Liver (tissue), 9 donors: ENCODE results near the gene DST. TPM values are rescaled to one million over a fixed set of nuclear protein-coding genes. Genes with fewer than 3 reads are reported as not detected.
A peak's percentile ranks its signal among the peaks of the same experiment; 100 is the strongest.

Experiments used
- DNase-seq: peaks from one replicate; pipeline ENCODE4 v3.0.0-alpha.2; 2017; ENCODE audit warnings: low spot score
- H3K27ac ChIP-seq, 2 donors: one replicate each; pipeline ENCODE4 v1.7.0; 2013; ENCODE audit warnings: inconsistent platforms in 2 of 2, low read length in 2 of 2, control low read depth in 1 of 2, low read depth in 1 of 2, mild to moderate bottlenecking in 1 of 2
- H3K27me3 ChIP-seq, 4 donors: one replicate each; pipeline versions ENCODE4 v1.6.1 to v1.7.0; 2013; ENCODE audit warnings: low read length in 3 of 4, inconsistent platforms in 1 of 4, mild to moderate bottlenecking in 1 of 4, moderate library complexity in 1 of 4; ENCODE audit not compliant: control insufficient read depth in 4 of 4, insufficient read depth in 4 of 4
- H3K36me3 ChIP-seq, 4 donors: one replicate each; pipeline versions ENCODE4 v1.6.1 to v1.7.0; 2013; ENCODE audit warnings: low read length in 3 of 4, mild to moderate bottlenecking in 3 of 4, low read depth in 1 of 4, moderate library complexity in 1 of 4; ENCODE audit not compliant: control insufficient read depth in 4 of 4, insufficient read depth in 3 of 4
- H3K4me1 ChIP-seq, 4 donors: one replicate each; pipeline versions ENCODE4 v1.6.1 to v1.7.0; 2013; ENCODE audit warnings: low read length in 3 of 4, mild to moderate bottlenecking in 3 of 4, moderate library complexity in 1 of 4; ENCODE audit not compliant: control insufficient read depth in 4 of 4, insufficient read depth in 4 of 4
- H3K4me3 ChIP-seq, 3 donors: one replicate each; pipeline versions ENCODE4 v1.6.1 to v1.7.0; 2013; ENCODE audit warnings: low read length in 3 of 3, control low read depth in 1 of 3, low read depth in 1 of 3, mild to moderate bottlenecking in 1 of 3
- H3K9ac ChIP-seq, 2 donors: one replicate each; pipeline ENCODE4 v1.7.0; 2013; ENCODE audit warnings: low read length in 2 of 2, mild to moderate bottlenecking in 2 of 2, moderate library complexity in 2 of 2, control low read depth in 1 of 2, low read depth in 1 of 2
- H3K9me3 ChIP-seq, 4 donors: one replicate each; pipeline versions ENCODE4 v1.6.1 to v1.7.0; 2013; ENCODE audit warnings: low read length in 3 of 4; ENCODE audit not compliant: control insufficient read depth in 4 of 4
- CTCF ChIP-seq: fragments of 150-350 bp; IDR thresholded peaks from 2 replicates; pipeline ENCODE4 v1.5.1; 2017; ENCODE audit warnings: improper control_type of control experiment, low read depth, low read length; ENCODE audit not compliant: missing input control
- EGR1 ChIP-seq, 2 donors: IDR thresholded peaks; 2 replicates each; pipeline ENCODE4 v1.6.1; 2016 to 2018; ENCODE audit warnings: antibody characterized with exemption in 2 of 2, low read depth in 2 of 2
- FOXA1 ChIP-seq: IDR thresholded peaks from 2 replicates; pipeline ENCODE4 v1.6.1; 2016; ENCODE audit warnings: antibody characterized with exemption
- FOXA2 ChIP-seq: IDR thresholded peaks from 2 replicates; pipeline ENCODE4 v1.6.1; 2016; ENCODE audit warnings: antibody characterized with exemption
- HNF4A ChIP-seq, 2 donors: conservative IDR thresholded peaks; 2 replicates each; pipeline ENCODE4 v1.6.1; 2016; ENCODE audit warnings: antibody characterized with exemption in 2 of 2, mild to moderate bottlenecking in 2 of 2
- HNF4G ChIP-seq: IDR thresholded peaks from 2 replicates; pipeline ENCODE4 v1.6.1; 2016; ENCODE audit warnings: antibody characterized with exemption
- MAX ChIP-seq: IDR thresholded peaks from 2 replicates; pipeline ENCODE4 v1.6.1; 2016; ENCODE audit warnings: antibody characterized with exemption
- NR2F2 ChIP-seq: IDR thresholded peaks from 2 replicates; pipeline ENCODE4 v1.6.1; 2016; ENCODE audit warnings: antibody characterized with exemption
- RAD21 ChIP-seq, 2 donors: IDR thresholded peaks; 2 replicates each; pipeline ENCODE4 v1.6.1; 2016; ENCODE audit warnings: antibody characterized with exemption in 2 of 2, mild to moderate bottlenecking in 2 of 2
- REST ChIP-seq: IDR thresholded peaks from 2 replicates; pipeline ENCODE4 v1.6.1; 2016; ENCODE audit warnings: antibody characterized with exemption, mild to moderate bottlenecking
- SP1 ChIP-seq: IDR thresholded peaks from 2 replicates; pipeline ENCODE4 v1.6.1; 2018; ENCODE audit warnings: antibody characterized with exemption, mild to moderate bottlenecking
- TAF1 ChIP-seq: conservative IDR thresholded peaks from 2 replicates; pipeline ENCODE4 v1.6.1; 2016; ENCODE audit warnings: antibody characterized with exemption, mild to moderate bottlenecking
- ZBTB33 ChIP-seq: IDR thresholded peaks from 2 replicates; pipeline ENCODE4 v1.6.1; 2016; ENCODE audit warnings: antibody characterized with exemption
- WGBS: extraction: QIAGEN DNeasy Blood & Tissue Kit; methylation state at CpG from one replicate; pipeline ENCODE4 v1.1.7; 2013; 5-methylcytosine and 5-hydroxymethylcytosine counted together
- polyA plus RNA-seq, 2 donors: library from polyadenylated mRNA; stranded (reverse) in 1 of 2; unstranded in 1 of 2; fragments of 200-250 nt in 1 of 2; fragments of >200 nt in 1 of 2; fragmentation: Nextera tagmentation in 1 of 2; extraction: Ambion mirVana in 1 of 2; gene quantifications; one replicate each; pipeline versions ENCODE4 v1.2.1 to v1.2.3, GENCODE V29; 2013 to 2015
- total RNA-seq, 2 donors: library from RNA; depleted of rRNA; stranded (reverse); fragments of >200 nt; gene quantifications; one replicate each; pipeline ENCODE4 v1.2.3, GENCODE V29; 2014
- donor health status: healthy.
- donor health status: healthy.
- donor health status: healthy.
- donor health status: healthy.
- donor health status: healthy.

The DST gene
- total and polyA plus RNA-seq, 4 donors, result 30.5 to 234 (median 86.7) TPM

- H3K9ac ChIP-seq, result no peak overlapping the region
- no peak for TF ChIP-seq EGR1 (IDR thresholded peaks at IDR 0.05; ENCODE audit: low read depth in 2 of 2)
- TF ChIP-seq RAD21 (IDR thresholded peaks at IDR 0.05), result peak in 1 of 2 donors; percentile 3
- no peaks in the 10 kb centered on the region for H3K27me3 ChIP-seq
- DNase-seq, result no peak
- H3K36me3 ChIP-seq, result peaks cover 1 to 55% (median 30%) of the 10 kb centered on the region in 4 donors
- H3K27ac ChIP-seq, result no peak overlapping the region
- 83% methylated on average over 5 of the region's 5 CpGs for WGBS
- H3K4me1 ChIP-seq, result peaks cover 2 to 20% (median 5%) of the 10 kb centered on the region in 4 donors
- H3K4me3 ChIP-seq, result no peak overlapping the region
- no peaks in the 10 kb centered on the region for H3K9me3 ChIP-seq
These were observed 87.2 kb downstream of the DST start for GRCh38 chr6:56555438-56555872.

GRCh38 chr6:56552187-56553130 lies 90.2 kb downstream of the DST start:
- TF ChIP-seq NR2F2, result no peak
- TF ChIP-seq FOXA1, result no peak
- TF ChIP-seq TAF1, result no peak
- no peak for TF ChIP-seq SP1
- TF ChIP-seq HNF4A (conservative IDR thresholded peaks at IDR 0.05), result no peak
- TF ChIP-seq RAD21 (IDR thresholded peaks at IDR 0.05), result no peak
- no peak for TF ChIP-seq MAX
- no peak for TF ChIP-seq HNF4G
- no peak for TF ChIP-seq ZBTB33
- no peak for TF ChIP-seq EGR1 (IDR thresholded peaks at IDR 0.05; ENCODE audit: low read depth in 2 of 2)
- TF ChIP-seq REST, result no peak
- TF ChIP-seq CTCF, result no peak
- TF ChIP-seq FOXA2, result no peak
- DNase-seq, result no peak
- no peak overlapping the region for H3K9ac ChIP-seq
- H3K9me3 ChIP-seq, result no peaks in the 10 kb centered on the region
- peaks cover 1 to 38% (median 17%) of the 10 kb centered on the region in 4 donors for H3K36me3 ChIP-seq
- H3K27ac ChIP-seq, result peak overlapping the region in 1 of 2 donors; percentile 49
- no peaks in the 10 kb centered on the region for H3K27me3 ChIP-seq
- H3K4me3 ChIP-seq, result no peak overlapping the region
- 93% methylated on average over 7 of the region's 7 CpGs for WGBS
- H3K4me1 ChIP-seq, result peaks cover 3 to 32% (median 12%) of the 10 kb centered on the region in 4 donors
